ENCODE results near the gene PRKD3. TPM values are rescaled to one million over a fixed set of nuclear protein-coding genes. Genes with fewer than 3 reads are reported as not detected.
"Not testable (repeated sequence)": the region's sequence is repeated elsewhere in the genome, so short reads cannot be mapped to it uniquely, and the experiment has no call there.

The PRKD3 gene
- total RNA-seq, 1 donor from 2014 or later, result 13.1 TPM

DNA sequence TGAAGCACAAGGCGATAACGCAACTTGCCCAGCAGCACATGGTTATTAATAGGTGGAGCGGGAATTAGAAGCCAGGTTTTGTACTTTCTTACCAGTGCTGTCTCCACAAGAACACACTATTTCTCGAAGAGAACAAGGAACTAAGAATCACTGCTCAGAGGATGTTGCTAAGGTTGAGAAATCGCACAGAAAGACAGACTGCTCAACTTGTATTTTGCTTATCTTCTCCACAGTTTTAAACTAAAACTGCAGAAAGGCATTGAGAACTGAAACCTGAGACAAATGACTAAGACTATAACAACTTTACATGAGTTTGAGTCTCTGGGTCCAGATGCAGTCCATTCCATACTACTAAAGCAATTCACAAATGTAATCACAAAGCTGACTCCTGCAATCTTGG is 6.2 kb downstream of the PRKD3 start:
- ATAC-seq, result no peak
- no peak for DNase-seq (ENCODE audit: low spot score)

DNA sequence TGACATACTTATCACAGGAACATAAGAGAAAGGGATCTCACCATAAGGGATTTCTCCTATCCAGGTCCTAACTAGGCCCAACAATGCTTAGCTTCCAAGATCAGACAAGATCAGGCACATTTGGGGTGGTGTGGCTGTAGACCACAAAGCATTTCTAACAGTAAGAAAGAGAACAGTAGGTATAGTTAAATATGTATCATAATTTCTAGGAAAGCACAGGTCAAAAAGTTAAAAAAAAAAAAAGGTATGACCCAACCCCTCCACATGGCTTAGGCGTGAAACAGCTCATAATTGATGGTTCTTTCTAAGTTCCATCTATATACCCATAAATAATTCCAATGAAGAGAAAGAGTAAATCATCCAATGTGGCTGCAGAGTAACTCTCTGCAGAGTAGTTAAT is 6.9 kb downstream of the PRKD3 start:
- no peak for DNase-seq (ENCODE audit: low spot score)
- no peak for ATAC-seq

DNA sequence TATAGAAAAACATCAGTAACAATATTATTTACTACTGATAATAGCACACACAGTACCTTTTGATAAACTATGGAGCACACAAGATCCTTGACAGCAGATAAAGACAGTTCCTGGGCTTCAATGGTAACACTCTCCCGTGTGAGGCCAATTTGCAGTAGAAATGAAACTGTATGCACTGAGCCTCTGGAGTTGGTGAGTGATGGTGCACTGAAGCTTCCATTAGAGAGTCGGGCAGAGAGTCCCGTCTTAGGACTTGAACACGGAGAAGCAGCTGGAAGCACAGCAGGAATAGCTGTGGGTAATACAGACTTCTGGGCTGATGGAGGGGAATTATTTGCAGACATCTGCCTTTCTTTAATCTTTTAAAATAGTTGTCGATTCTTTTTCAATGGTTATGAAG is 8.5 kb downstream of the PRKD3 start:
- ATAC-seq (no peak), DNase-seq (ENCODE audit: low spot score) (no peak)

DNA sequence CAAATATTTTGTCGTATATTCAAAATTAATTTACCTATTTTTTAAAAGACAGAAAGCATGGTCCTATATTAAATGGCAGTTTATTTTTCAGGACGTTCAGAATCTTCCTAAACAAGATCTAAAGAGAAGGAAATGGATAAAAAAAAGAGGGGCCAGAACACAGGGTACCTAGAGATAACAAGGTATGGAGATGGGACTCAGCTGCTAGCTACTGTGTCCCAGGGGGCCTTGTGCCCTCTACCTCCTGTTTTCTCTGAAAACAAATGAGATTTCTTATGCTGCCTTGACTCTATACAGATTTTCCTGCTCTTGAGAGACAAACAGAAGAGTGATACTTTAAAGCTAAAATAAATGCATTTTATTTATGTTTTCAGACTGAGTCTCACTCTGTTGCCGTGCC is 9.3 kb downstream of the PRKD3 start:
- ATAC-seq, result no peak

DNA sequence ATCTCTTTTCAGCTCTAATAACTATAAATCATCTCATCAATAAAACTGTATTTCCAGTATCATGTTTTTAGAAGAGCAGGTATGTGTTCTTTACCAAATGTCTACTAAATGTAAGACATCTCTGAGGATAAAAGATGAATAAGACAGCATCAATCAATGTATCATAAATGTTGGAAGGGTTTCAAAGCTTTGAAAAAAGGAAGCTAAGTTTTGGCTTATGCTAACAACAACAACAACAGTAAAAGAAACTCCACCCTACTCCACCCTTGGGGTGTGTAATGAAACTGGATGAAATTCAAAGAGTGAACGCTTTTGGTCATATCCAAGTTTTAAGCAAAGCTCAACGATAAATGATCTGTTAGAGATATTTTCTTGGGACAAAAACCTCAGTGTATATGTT is 17.1 kb downstream of the PRKD3 start:
- DNase-seq (ENCODE audit: low spot score) (no peak), ATAC-seq (no peak)

More for the DNA sequence above, 9.3 kb downstream of the PRKD3 start:
- no peak for DNase-seq (ENCODE audit: low spot score)

DNA sequence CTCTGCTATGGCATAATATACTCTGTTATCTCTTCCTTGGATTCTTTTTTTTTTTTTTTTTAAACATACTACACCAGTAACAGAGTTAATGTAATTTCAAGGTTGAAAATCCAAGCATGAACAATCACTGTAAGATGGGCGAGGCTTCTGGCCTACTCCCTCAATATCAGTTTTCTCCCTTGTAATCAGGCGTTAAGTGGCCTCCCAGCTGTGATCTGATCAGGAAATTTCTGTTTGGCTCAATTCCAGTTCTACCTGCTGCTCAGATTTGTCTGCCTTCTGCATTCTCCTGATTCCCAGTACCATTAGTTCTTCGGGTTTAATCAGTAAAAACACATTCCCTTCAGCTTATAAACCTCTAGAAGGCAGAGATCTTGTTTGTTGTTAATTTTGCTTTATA is 18.6 kb downstream of the PRKD3 start:
- DNase-seq (ENCODE audit: low spot score), result no peak
- ATAC-seq, result no peak

DNA sequence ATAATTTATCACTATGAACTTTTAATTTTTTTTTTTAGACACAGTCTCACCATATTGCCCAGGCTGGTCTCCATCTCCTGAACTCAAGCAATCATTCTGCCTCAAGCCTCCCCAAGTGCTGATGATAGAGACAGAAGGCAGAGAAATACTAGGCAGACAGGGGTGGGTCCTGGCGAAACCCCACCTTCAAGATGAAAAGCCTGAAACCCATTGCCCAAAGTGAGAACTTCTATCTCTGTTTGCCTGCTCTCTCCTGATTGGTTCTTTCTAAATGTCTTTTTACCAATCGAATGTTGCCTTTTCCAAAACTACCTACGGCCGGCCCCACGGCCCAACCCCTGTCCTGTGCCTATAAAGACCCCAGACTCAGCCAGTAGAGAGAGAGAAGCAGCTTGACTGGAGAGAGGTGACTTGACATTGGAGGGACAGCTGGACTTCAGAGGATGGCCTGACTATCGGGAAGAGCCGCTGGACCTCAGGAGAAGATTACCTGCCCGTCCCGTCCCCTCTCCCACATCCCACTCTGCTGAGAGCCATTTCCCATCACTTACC is 21.9 kb downstream of the PRKD3 start:
- DNase-seq (ENCODE audit: low spot score) (no peak), ATAC-seq (no peak)

DNA sequence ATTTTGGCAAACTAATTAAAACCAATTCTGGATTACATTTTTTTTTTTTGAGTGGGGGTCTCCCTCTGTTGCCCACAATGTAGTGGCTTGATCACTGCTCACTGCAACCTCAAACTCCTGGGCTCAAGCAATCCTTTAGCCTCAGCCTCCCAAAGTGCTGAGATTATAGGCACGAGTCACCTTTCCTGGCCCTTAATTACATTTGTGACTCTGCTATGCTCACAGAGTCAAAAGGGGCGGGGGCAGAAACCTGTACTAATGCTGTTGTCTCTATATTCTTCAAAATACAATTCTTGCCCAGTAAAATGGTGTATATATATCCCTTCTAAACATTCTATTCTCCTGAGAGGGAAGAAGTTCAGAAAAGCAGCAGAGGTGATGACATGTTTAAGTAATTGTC is 23.2 kb downstream of the PRKD3 start:
- DNase-seq (ENCODE audit: low spot score), result no peak
- ATAC-seq, result no peak

DNA sequence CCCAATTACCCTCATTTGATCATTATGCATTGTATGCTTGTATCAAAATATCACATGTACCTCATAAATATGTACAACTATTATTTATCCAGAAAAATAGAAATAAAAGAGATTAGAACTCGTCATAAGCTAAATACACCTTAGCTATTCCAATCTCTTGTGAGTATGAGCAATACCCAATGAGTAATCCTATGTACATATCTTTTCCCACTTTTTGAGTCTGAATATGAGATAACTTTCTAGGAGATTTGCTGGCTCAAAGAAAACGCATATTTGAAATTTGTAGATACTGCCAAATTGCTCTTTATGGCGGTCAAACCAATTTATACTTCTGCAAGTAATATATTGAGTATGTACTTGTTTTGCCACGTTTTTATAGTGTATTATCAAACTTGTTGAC is 24.1 kb downstream of the PRKD3 start:
- ATAC-seq, result no peak
- no peak for DNase-seq (ENCODE audit: low spot score)

DNA sequence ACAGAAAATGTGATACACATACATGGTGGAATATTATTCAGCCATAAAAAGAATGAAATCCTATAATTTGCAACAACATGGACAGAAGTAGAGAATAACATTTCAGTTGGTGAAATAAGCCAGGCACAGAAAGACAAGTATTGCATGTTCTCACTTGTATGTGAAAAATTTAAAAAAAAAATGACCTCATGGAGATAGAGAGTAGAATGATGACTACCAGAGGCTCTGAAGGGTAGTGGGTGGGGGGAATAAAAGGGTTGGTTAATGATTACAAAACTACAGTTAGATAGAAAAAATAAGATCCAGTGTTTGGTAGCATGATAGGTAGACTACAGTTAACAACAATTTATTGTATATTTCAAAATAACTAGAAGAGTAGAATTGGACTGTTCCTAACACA is 24.5 kb downstream of the PRKD3 start:
- DNase-seq (ENCODE audit: low spot score) (no peak), ATAC-seq (no peak)

DNA sequence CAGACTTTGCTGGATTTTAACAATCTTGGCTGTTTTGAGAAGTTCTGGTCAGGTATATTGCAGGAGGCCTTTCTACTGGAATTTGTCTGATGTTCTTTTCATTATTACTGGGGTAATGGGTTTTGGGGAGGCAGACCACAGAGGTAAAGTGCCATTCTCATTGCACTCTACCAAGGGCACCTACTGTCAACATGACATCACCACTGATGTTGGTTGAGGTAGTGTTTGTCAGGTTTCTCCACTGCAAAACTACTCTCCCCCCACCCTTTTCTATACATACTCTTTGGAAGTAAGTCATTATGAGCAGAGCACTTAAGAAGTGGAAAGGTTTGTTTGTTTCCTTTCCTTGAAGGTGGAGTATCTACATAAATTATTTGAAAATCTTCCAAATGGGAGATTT is 27.0 kb downstream of the PRKD3 start:
- ATAC-seq (no peak), DNase-seq (ENCODE audit: low spot score) (no peak)

DNA sequence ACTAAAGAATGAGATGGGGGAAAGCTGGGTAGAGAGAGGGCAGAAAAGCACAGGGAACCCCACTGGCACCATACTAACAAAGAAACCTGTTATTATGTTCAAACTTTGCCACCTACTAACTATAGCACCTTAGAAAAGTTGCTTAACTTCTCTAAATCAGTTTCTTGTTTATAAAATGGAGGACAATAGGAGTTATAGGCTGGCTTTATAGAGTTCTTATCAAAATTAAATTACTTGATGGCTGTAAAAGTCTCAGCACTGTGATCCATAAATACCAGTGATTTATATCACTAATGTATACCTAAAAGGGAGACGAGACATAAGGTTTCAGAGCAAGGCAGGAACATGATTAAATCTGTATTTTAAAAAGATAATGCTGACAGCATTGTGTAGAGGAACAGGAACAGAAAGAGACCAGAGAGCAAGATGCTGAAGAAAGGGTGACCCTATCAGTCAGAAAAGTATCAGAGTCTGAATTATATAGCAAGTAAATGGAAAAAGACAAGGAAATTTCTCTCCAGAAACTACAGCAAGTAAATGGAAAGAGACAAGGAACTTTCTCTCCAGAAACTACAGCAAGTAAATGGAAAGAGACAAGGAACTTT is 29.1 kb downstream of the PRKD3 start:
- no peak for DNase-seq (ENCODE audit: low spot score)
- no peak for ATAC-seq

DNA sequence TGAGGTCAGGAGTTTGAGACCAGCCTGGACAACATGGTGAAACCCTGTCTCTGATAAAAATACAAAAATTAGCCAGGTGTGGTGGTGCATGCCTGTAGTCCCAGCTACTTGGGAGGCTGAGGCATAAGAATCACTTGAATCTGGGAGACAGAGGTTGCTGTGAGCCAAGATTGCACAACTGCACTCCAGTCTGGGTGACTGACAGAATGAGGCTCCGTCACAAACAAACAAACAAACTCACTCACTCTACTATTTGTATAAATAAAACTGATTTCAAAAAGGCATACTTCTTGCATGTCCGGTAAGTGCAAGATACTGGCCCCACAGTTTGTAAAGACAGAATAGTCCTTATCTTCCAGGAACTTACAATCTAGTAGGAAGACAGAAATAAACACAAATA is 29.8 kb downstream of the PRKD3 start:
- ATAC-seq, result peak; percentile 21
- not testable (repeated sequence) for DNase-seq (ENCODE audit: low spot score)

DNA sequence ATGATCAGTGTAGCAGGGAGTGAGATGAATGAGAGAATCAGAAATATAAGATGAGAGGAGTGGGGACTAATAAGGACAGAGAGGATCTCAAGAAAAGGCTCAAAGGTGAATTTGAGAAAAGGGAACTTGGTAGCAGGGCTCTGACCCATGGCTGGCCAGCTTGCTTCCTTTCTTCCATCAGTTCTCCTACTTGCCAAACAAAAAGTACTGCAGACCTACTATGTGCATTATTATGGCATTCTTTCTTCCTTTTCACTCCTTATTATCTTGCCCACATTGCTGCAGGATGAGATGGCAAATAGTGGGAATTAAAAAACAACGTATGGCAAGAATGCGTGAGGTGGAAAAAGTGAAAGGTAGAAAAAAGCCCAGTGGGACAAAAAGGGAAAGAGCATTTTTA is 33.0 kb downstream of the PRKD3 start:
- no peak for ATAC-seq
- no peak for DNase-seq (ENCODE audit: low spot score)

DNA sequence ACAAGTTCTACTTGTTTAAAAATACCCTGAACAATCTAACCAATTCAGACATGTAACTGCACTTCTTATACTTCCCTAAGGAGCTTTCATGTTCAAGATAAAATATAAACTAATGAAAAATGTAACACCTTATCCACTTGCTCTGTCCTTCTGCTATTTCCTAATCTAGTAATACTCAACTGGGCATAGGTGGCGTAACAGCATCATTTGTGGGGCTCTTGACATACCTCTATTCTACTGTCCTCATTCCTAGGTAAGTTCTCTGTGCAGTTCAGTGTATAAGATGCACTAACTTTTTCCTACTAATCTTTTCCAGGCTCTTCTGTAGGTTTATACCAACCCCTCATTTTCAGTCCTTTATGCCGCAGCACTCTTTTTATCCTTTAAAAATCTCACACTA is 36.7 kb downstream of the PRKD3 start:
- DNase-seq (ENCODE audit: low spot score), result no peak
- ATAC-seq, result no peak

DNA sequence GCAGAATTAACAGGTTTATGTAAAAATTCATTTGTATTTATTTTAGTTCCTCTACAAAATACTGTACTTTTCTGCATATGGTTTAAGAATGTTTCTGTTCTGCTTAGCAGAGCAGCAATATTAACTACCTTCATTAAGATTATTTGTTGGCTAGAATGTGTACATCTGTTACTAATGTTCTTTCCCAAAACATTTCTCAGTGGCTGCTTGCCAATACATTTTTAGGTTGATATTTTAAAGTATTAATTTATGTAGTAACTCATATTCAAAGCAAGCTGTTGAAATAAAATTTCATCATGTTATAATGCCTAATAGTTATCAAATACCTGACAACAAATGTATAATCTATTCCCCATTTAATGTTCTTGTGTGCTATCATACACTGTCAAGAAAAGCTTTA is 40.3 kb downstream of the PRKD3 start:
- no peak for DNase-seq (ENCODE audit: low spot score)

DNA sequence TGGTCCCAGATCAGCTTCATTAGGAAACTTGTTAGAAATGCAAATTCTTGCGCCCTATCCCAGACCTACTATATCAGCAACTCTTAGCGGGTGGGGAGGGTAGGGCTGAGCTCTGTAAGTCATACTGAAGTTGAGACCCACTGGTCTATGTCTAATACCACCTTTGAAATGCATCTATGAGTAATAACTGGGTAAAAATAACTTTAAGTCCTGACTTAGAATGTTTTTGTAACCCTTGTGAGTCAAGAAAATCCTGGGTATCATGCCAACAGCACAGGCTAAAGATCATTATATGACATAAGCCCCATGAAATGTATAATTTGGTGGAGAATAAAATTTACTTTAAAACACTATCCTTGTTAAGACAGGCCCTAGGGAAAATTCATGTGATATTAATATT is 41.4 kb downstream of the PRKD3 start:
- DNase-seq (ENCODE audit: low spot score), result no peak
- no peak for ATAC-seq

More for the DNA sequence above, 40.3 kb downstream of the PRKD3 start:
- no peak for ATAC-seq

DNA sequence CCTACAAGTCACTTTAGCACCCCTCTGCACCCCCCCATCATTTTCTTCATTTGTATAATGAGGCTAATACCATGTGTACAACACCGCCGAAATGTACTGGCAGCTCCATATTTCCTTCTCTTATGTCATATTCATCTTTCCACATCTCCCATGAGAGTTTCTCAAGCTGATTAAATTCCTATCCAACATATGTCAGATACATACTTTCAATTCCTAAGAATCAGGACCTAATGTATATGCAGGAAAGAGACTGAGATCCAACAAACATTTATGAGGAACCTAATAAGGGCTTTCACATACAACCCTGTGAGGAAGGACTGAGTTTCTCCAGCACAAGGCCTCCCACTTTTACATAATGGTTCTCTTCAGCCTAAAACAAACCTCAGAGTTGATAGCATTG is 41.9 kb downstream of the PRKD3 start:
- ATAC-seq, result no peak
- no peak for DNase-seq (ENCODE audit: low spot score)

DNA sequence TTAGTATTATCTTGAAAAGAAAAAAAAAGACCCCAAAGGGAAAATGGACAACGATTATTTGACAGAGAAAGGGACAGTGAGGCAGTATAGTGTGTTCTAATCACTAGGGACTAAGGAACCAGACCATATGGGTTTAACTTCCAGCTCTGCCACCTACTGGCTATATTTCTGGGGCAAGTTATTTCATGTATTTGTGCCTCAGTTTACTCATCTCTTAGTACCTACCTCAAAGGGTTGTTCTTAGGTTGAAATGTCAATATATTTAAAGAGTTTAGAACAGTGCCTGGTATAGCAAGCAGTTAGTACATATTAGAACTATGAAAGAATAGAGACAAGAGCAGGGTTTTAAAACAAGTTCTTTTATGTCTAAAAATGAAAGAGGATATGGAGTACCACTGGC is 42.7 kb downstream of the PRKD3 start:
- DNase-seq (ENCODE audit: low spot score) (no peak), ATAC-seq (no peak)

DNA sequence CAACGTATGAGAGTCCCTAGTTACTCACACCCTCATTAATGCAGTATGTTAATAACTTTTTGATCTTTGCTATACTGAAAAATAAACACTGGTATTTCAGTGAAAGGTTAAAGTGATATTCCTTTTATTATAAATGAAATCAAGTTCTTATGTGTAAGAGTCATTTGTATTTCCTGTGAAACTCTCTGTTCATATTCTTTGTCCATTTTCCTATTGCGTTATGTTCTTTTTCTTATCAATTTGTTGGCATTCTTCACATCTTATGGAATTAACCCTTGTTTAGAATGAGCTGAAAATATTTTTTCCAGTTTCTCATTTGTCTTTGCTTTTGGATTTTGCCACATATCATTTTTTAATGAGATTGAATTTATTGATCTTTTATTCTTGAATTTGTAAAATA is 48.3 kb downstream of the PRKD3 start:
- no peak for DNase-seq (ENCODE audit: low spot score)
- ATAC-seq, result no peak
